RCC 7860 (cell line): ENCODE results near the gene FAM24B.

ENCODE experiments used
- DNase-seq: peaks from one replicate; pipeline ENCODE4 v3.0.0-alpha.2; 2015; ENCODE audit warnings: low spot score
- FAIRE-seq: peaks from 2 replicates; lab custom pipeline; 2012; peaks lifted over from hg19 to GRCh38; lab: Jason Lieb, UNC

Gene FAM24B

DNA sequence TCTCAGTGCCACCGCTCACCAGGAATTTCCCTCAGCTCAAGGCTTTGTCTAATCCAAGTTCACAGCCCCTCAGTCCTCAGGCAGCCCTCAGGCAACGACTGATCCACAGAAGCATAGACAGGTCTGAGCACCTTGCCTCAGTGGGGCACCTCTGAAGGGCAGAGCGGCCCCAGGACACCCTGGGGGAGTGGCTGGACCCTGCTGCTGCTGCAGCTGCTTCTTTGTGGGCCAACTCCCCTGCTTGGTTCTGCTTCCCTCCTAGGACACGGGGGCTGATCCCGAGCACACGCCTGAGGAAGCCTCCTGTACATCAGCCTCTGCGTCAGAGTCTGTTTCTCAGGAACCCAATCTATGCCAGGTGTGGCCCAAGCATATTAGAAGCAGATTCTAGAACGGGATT, 49.9 kb downstream of the FAM24B start:
- DNase-seq, result no peak
- FAIRE-seq, result no peak

- FAIRE-seq (no peak), DNase-seq (no peak)
These were observed 50.6 kb downstream of the FAM24B start for GRCh38 chr10:122828716-122829255.

- no peak for FAIRE-seq
- DNase-seq, result no peak
These were observed 52.1 kb downstream of the FAM24B start for GRCh38 chr10:122827302-122827701.

DNA sequence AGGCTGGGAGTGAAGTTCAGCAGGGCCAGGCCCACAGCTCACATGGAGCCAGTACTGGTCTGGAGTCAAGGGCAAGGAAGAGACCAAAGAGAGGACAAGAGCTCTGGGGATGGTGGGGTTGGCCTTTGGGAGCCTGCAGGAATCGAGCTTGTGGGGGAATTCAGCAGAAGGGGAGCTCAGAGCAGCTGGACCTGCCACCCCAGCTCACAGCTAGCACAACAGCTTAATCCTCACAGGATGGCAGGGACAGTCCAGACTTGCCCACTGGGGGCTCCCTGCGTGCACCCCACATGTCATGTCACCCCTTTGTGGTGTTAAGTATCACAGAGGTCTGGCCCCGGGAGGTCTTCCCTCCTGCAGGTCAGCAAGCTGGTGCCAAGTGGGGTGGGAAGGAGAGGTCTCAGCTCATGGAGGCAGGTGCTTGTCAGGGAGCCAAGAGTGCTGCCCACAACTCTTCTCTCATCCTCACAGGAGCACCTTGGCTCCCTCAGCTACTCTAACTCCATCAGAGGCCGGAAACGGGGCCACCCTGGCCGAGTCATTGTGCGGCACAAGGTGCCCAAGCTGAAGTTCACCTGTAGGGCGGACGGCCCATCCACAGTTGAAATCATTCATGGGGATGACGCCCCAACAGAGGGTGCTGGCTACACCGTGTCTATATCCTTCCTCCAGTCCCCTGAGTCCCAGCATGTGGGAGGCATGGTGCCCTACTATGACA, 56.2 kb downstream of the FAM24B start:
- FAIRE-seq, result no peak
- DNase-seq, result no peak

GRCh38 chr10:122821808-122822207, 57.6 kb downstream of the FAM24B start:
- DNase-seq (no peak), FAIRE-seq (no peak)

DNA sequence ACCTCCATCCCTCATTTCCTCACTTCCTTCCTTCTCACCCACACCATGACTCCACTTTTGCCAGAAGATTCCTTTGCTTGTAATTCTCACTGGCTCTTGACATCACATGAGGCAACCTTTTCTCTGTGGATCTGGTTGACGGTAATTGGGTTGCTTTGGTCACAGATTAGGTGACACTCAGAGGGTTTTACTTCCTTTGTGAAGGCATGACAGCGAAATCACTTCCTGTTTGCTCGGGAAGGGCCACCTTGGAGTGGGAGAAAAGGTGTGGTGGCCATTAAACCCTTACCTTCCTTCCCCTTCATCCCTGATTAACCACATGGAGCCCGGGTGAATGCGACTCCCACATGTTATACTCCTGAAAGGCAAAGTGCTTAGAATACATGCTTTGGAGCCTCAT, 63.9 kb downstream of the FAM24B start:
- FAIRE-seq (no peak), DNase-seq (no peak)

GRCh38 chr10:122814493-122814892, 64.9 kb downstream of the FAM24B start:
- no peak for FAIRE-seq

GRCh38 chr10:122812751-122813150, 66.6 kb downstream of the FAM24B start:
- FAIRE-seq, result no peak
- no peak for DNase-seq

More at GRCh38 chr10:122814493-122814892, 64.9 kb downstream of the FAM24B start:
- no peak for DNase-seq

GRCh38 chr10:122802282-122802681, 77.1 kb downstream of the FAM24B start:
- DNase-seq, result no peak
- no peak for FAIRE-seq
